Measurements from ENCODE around the gene SUPV3L1.

DNA sequence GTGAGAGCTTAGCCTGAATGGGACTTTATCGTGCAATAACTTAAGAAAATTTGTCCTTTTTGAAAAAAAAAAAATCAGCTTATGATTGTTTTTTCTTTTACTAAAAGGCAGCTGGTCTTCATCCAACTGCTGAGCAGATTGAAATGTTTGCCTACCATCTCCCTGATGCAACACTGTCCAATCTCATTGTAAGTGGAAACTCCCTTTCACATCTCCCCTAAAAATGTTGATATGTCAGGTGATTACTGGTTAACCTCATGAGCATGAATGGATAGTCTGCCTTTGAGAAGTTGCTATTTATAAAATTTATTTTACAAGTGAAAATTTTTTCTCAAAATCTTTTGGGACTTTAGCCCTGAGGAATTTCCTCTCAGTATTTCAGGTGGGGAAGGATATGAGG, 22.3 kb downstream of the SUPV3L1 start:
- TF ChIP-seq CTCF (IDR thresholded peaks at IDR 0.05 in 4 of 5, conservative IDR thresholded peaks at IDR 0.05 in 1 of 5), result no peak
- TF ChIP-seq POLR2A (IDR thresholded peaks at IDR 0.05), result no peak
